ENCODE results near the gene PPP2R2B.

GRCh38 chr5:146564007-146564762 is 314.4 kb downstream of the PPP2R2B start:
- TF ChIP-seq CTCF (IDR thresholded peaks at IDR 0.05) (no peak), POLR2A (IDR thresholded peaks at IDR 0.05) (no peak)
